HL-60 (cell line): Measurements from ENCODE around the gene ATP1A3.

ENCODE experiments used
- DNase-seq, 2 experiments: peaks; one replicate each; pipeline ENCODE4 v3.0.0-alpha.2; 2010 to 2020; ENCODE audit warnings: low read depth in 1 of 2, low spot score in 1 of 2
- H3K27ac ChIP-seq: fragments of 250-450 bp; sonication (Bioruptor Pico); replicated peaks from 2 replicates; pipeline ENCODE4 v1.5.1; 2020; ENCODE audit warnings: mild to moderate bottlenecking, moderate library complexity
- H3K27me3 ChIP-seq: fragments of 250-450 bp; sonication (Bioruptor Pico); 2 replicates; pipeline ENCODE4 v1.5.1; 2021; ENCODE audit warnings: mild to moderate bottlenecking, moderate library complexity; ENCODE audit not compliant: insufficient read depth, poor library complexity, severe bottlenecking
- H3K4me3 ChIP-seq: replicated peaks from 2 replicates; pipeline ENCODE4 v1.5.1; 2011; ENCODE audit warnings: mild to moderate bottlenecking, control low read depth, low read length; ENCODE audit not compliant: insufficient read depth
- CTCF ChIP-seq: IDR thresholded peaks from one replicate; pipeline ENCODE4 v1.5.1; 2011; ENCODE audit warnings: low read length, control low read depth, inconsistent platforms; ENCODE audit not compliant: insufficient read depth
- GABPA ChIP-seq: IDR thresholded peaks from 2 replicates; pipeline ENCODE4 v1.6.1; 2012; ENCODE audit warnings: low read depth
- POLR2AphosphoS5 ChIP-seq: IDR thresholded peaks from 2 replicates; pipeline ENCODE4 v1.6.1; 2012; ENCODE audit warnings: low read depth
- SPI1 ChIP-seq: IDR thresholded peaks from 2 replicates; pipeline ENCODE4 v1.6.1; 2012; ENCODE audit warnings: low read depth, mild to moderate bottlenecking, borderline replicate concordance
- TF ChIP-seq, protein P1 (sequence below): IDR thresholded peaks from 2 replicates; pipeline ENCODE4 v1.6.1; 2012; ENCODE audit warnings: low read depth; ENCODE audit not compliant: insufficient replicate concordance

ATP1A3 gene

GRCh38 chr19:42010245-42011126 is 16.5 kb upstream of the ATP1A3 start:
- TF ChIP-seq, protein P1, sequence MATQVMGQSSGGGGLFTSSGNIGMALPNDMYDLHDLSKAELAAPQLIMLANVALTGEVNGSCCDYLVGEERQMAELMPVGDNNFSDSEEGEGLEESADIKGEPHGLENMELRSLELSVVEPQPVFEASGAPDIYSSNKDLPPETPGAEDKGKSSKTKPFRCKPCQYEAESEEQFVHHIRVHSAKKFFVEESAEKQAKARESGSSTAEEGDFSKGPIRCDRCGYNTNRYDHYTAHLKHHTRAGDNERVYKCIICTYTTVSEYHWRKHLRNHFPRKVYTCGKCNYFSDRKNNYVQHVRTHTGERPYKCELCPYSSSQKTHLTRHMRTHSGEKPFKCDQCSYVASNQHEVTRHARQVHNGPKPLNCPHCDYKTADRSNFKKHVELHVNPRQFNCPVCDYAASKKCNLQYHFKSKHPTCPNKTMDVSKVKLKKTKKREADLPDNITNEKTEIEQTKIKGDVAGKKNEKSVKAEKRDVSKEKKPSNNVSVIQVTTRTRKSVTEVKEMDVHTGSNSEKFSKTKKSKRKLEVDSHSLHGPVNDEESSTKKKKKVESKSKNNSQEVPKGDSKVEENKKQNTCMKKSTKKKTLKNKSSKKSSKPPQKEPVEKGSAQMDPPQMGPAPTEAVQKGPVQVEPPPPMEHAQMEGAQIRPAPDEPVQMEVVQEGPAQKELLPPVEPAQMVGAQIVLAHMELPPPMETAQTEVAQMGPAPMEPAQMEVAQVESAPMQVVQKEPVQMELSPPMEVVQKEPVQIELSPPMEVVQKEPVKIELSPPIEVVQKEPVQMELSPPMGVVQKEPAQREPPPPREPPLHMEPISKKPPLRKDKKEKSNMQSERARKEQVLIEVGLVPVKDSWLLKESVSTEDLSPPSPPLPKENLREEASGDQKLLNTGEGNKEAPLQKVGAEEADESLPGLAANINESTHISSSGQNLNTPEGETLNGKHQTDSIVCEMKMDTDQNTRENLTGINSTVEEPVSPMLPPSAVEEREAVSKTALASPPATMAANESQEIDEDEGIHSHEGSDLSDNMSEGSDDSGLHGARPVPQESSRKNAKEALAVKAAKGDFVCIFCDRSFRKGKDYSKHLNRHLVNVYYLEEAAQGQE: no peak
- TF ChIP-seq CTCF (no peak), GABPA (no peak), POLR2AphosphoS5 (no peak), SPI1 (no peak)
- Histone ChIP-seq H3K27me3 (no peaks in the 10 kb centered on the region), H3K4me3 (no peak overlapping the region), H3K27ac (no peak overlapping the region)
- no peak for DNase-seq

DNA sequence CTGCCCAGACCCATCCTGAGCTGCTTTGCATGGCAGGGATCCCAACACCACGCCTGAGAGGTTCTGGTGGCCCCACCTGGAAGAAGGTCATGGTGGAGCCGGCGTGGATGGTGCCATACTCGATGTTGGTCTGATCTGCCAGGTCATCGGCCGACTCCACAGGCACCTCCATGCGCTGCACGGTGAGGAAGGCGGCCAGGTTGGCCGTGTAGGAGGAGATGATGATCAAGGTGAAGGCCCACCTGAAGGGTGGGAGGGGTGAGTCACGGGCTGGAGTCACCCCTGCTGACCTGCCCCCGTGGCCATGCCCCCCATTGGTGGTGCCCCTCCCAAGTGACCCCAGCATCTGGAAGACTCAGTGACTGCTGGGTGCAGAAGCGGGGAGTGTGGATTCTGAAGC is 12.5 kb upstream of the ATP1A3 start:
- H3K27me3 ChIP-seq: no peaks in the 10 kb centered on the region
- H3K4me3 ChIP-seq: no peak overlapping the region
- TF ChIP-seq POLR2AphosphoS5: no peak
- TF ChIP-seq CTCF: no peak
- TF ChIP-seq, protein P1: no peak
- TF ChIP-seq GABPA: no peak
- TF ChIP-seq SPI1: no peak
- no peak for DNase-seq
- H3K27ac ChIP-seq: no peak overlapping the region

GRCh38 chr19:42005504-42005903 is 11.5 kb upstream of the ATP1A3 start:
- Histone ChIP-seq H3K27me3 (peaks cover under 1% of the 10 kb centered on the region), H3K27ac (no peak overlapping the region), H3K4me3 (no peak overlapping the region)
- DNase-seq: no peak
- TF ChIP-seq SPI1 (no peak), CTCF (no peak), GABPA (no peak), POLR2AphosphoS5 (no peak)
- TF ChIP-seq, protein P1: no peak
